GM06990 (cell line): ENCODE measurements around the gene ELF5.

Experiments used
- DNase-seq: peaks from one replicate; pipeline ENCODE4 v3.0.0-alpha.2; 2011; ENCODE audit not compliant: insufficient read length; ENCODE audit errors: extremely low read depth
- H3K27me3 ChIP-seq: replicated peaks from 2 replicates; pipeline ENCODE4 v1.6.0; 2011; ENCODE audit warnings: low read length; ENCODE audit not compliant: control insufficient read depth, insufficient read depth
- H3K36me3 ChIP-seq: 2 replicates; pipeline ENCODE4 v1.5.1; 2011; ENCODE audit warnings: low read length; ENCODE audit not compliant: control insufficient read depth, insufficient read depth
- H3K4me3 ChIP-seq: replicated peaks from 2 replicates; pipeline ENCODE4 v1.5.1; 2011; ENCODE audit warnings: low read depth, mild to moderate bottlenecking, control low read depth, low read length
- TF ChIP-seq, protein P1 (sequence below): IDR thresholded peaks from 2 replicates; pipeline ENCODE4 v1.5.1; 2011; ENCODE audit warnings: low read length, control low read depth, mild to moderate bottlenecking, inconsistent platforms; ENCODE audit not compliant: insufficient read depth, poor library complexity, severe bottlenecking

The ELF5 gene

DNA sequence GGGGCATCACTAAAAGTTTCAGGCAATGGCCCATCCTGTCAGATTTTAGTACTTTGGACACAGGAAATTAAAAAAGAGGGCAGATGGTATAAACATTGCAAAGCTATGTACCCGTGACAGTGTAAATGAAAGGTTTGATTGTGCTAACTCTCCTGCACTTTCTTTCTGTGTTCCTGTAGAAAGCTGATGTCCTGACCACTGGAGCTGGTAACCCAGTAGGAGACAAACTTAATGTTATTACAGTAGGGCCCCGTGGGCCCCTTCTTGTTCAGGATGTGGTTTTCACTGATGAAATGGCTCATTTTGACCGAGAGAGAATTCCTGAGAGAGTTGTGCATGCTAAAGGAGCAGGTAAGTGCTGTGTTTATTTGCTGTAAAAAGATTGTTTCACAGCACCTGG is 64.6 kb downstream of the ELF5 start:
- H3K36me3 ChIP-seq, result no peaks in the 10 kb centered on the region

DNA sequence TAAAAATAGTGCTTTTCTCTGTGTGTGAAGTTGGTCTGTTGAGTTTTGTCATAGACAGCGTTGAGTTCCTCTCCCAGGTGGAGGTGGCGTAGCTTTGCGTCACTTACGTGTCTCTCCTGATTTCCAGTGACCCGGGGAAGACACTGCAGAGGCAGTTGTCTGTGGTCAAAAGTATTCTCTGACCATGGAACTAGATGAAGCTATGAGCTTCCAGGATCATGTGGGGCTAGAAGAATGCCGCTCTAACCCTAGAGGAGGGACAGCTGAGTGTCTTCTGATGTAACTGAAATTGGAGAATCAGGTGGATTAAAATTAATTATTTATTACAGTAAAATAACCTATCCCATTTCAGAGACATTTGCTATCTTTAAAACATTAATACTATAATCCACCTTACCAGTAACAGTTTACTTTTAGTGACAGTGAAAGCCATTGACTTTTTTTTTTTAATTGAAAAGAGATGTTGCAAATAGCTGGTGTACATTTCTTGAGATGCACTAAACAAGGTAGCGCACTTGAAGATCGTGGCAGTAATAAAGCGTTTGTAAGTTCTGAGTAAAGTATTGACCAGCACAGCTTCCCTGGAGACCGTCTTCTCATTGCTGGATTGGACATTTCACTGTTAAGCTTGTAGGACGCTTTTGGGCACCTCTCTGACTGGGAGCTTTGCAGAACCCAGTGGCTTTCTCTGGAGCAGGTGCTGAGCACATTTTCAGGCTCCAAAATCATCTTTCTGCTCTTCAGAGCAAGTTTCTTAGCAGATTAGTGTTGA is 65.2 kb downstream of the ELF5 start:
- Histone ChIP-seq H3K27me3 (no peaks in the 10 kb centered on the region), H3K4me3 (no peak overlapping the region), H3K36me3 (no peaks in the 10 kb centered on the region)
- no peak for DNase-seq
- TF ChIP-seq, protein P1, sequence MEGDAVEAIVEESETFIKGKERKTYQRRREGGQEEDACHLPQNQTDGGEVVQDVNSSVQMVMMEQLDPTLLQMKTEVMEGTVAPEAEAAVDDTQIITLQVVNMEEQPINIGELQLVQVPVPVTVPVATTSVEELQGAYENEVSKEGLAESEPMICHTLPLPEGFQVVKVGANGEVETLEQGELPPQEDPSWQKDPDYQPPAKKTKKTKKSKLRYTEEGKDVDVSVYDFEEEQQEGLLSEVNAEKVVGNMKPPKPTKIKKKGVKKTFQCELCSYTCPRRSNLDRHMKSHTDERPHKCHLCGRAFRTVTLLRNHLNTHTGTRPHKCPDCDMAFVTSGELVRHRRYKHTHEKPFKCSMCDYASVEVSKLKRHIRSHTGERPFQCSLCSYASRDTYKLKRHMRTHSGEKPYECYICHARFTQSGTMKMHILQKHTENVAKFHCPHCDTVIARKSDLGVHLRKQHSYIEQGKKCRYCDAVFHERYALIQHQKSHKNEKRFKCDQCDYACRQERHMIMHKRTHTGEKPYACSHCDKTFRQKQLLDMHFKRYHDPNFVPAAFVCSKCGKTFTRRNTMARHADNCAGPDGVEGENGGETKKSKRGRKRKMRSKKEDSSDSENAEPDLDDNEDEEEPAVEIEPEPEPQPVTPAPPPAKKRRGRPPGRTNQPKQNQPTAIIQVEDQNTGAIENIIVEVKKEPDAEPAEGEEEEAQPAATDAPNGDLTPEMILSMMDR, result no peak

More for the DNA sequence above, 64.6 kb downstream of the ELF5 start:
- Histone ChIP-seq H3K4me3 (no peak overlapping the region), H3K27me3 (no peaks in the 10 kb centered on the region)
- DNase-seq, result no peak
- TF ChIP-seq, protein P1, result no peak

DNA sequence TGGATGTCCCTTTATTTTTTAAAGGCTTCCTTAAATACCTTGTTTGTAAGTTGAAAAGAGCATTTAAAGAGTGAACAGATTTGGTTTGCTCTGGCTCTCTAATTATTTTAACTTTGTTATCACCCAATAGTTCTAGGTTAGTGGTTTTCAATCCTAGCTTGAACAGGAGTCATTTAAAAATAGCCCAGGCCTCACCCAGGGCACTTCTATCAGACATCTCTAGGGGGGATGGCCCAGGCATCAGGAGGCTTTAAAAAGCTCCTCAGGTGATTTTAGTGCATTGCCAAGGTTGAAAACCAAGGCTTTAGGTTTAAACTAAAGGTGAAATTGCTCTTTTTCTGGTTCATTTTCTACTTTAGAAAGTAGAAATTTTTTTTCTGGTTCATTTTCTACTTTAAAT is 66.5 kb downstream of the ELF5 start:
- no peaks in the 10 kb centered on the region for H3K27me3 ChIP-seq
- TF ChIP-seq, protein P1, result no peak
- no peak overlapping the region for H3K4me3 ChIP-seq
- DNase-seq, result no peak
- H3K36me3 ChIP-seq, result no peaks in the 10 kb centered on the region; the same call in 1 of the 2 replicates

DNA sequence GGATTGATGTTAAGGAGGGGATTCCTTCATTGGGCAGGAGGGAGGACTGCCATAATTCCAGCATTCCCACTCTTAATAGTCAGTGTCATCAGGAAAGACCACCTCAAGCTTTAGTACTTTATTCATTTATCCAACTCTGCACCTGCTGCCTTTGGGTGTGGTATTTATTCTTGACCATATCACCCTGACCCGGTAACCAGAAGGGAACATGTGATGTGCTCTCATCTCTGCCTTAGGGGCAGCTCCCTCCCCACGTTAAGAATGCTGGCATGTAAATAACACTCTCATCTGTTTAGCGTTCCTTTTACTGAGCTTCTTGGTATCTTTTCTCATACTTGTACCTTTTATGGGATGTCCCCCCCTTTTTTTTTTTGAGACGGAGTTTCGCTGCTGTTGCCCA is 67.2 kb downstream of the ELF5 start:
- TF ChIP-seq, protein P1, result no peak
- no peaks in the 10 kb centered on the region for H3K27me3 ChIP-seq
- H3K36me3 ChIP-seq, result no peaks in the 10 kb centered on the region; the same call in 1 of the 2 replicates
- no peak for DNase-seq
- H3K4me3 ChIP-seq, result no peak overlapping the region

DNA sequence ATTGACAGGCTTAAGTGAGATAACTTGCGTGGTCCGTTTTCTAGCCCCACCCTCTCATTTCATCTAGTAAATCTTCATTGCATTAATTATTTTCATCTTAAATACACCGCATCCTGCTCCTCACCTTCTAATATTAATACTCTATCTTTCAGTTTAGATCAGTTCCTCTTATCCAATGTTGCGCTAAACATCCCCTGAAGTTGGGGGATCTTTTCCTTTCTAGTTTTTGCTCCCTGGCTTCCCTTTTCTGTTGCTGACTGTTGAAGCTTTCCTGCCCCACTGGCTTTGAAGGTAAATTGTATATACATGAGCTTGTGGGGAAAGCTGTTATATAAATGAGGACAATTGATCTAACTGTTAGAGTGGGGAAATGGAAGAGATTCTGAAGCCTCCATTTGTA is 67.6 kb downstream of the ELF5 start:
- H3K27me3 ChIP-seq, result no peaks in the 10 kb centered on the region
- DNase-seq, result no peak
- H3K36me3 ChIP-seq, result no peaks in the 10 kb centered on the region; the same call in 1 of the 2 replicates
- no peak overlapping the region for H3K4me3 ChIP-seq
- TF ChIP-seq, protein P1, result no peak
